KMS-11 (cell line): ENCODE measurements around the gene PMM2.

Experiments used
- H2AFZ ChIP-seq: fragments of 200-600 bp; sonication (generic); 2 replicates; pipeline ENCODE4 v1.6.1; 2016; ENCODE audit warnings: antibody characterized with exemption, mixed run types, low read depth
- H3K27ac ChIP-seq: fragments of 200-600 bp; sonication (generic); 2 replicates; pipeline ENCODE4 v1.6.1; 2016; ENCODE audit warnings: mild to moderate bottlenecking, mixed run types
- H3K27me3 ChIP-seq: fragments of 200-600 bp; sonication (generic); 2 replicates; pipeline ENCODE4 v1.6.1; 2017; ENCODE audit warnings: mild to moderate bottlenecking, low read depth, mixed run types, moderate library complexity; ENCODE audit not compliant: insufficient read depth
- H3K36me3 ChIP-seq: fragments of 200-600 bp; sonication (generic); 2 replicates; pipeline ENCODE4 v1.6.1; 2017; ENCODE audit warnings: mild to moderate bottlenecking, mixed run types; ENCODE audit not compliant: insufficient read depth
- H3K4me1 ChIP-seq: fragments of 200-600 bp; sonication (generic); 2 replicates; pipeline ENCODE4 v1.6.1; 2016; ENCODE audit warnings: mild to moderate bottlenecking, low read depth, mixed run types; ENCODE audit not compliant: poor library complexity, severe bottlenecking
- H3K4me2 ChIP-seq: fragments of 200-600 bp; sonication (generic); 2 replicates; pipeline ENCODE4 v1.7.0; 2016; ENCODE audit warnings: mild to moderate bottlenecking, mixed run types
- H3K4me3 ChIP-seq: fragments of 200-600 bp; sonication (generic); IDR thresholded peaks from 2 replicates; pipeline ENCODE4 v1.6.1; 2017; ENCODE audit warnings: low read depth, low read length, mixed read lengths; ENCODE audit not compliant: insufficient read depth
- H3K79me2 ChIP-seq: fragments of 200-600 bp; sonication (generic); 2 replicates; pipeline ENCODE4 v1.6.1; 2016; ENCODE audit warnings: low read depth, mixed run types; ENCODE audit not compliant: insufficient read depth
- H3K9ac ChIP-seq: fragments of 200-600 bp; sonication (generic); 2 replicates; pipeline ENCODE4 v1.6.1; 2016; ENCODE audit warnings: mild to moderate bottlenecking, mixed run types
- H4K20me1 ChIP-seq: fragments of 200-600 bp; sonication (generic); 2 replicates; pipeline ENCODE4 v1.6.1; 2016; ENCODE audit warnings: mild to moderate bottlenecking, mixed run types; ENCODE audit not compliant: insufficient read depth
- TF ChIP-seq, protein P1 (sequence below): fragments of 200-600 bp; sonication (generic); conservative IDR thresholded peaks from 2 replicates; pipeline ENCODE4 v1.6.1; 2017; ENCODE audit warnings: low read depth, mild to moderate bottlenecking, antibody characterized with exemption, low read length, moderate library complexity, mixed read lengths

PMM2 gene

DNA sequence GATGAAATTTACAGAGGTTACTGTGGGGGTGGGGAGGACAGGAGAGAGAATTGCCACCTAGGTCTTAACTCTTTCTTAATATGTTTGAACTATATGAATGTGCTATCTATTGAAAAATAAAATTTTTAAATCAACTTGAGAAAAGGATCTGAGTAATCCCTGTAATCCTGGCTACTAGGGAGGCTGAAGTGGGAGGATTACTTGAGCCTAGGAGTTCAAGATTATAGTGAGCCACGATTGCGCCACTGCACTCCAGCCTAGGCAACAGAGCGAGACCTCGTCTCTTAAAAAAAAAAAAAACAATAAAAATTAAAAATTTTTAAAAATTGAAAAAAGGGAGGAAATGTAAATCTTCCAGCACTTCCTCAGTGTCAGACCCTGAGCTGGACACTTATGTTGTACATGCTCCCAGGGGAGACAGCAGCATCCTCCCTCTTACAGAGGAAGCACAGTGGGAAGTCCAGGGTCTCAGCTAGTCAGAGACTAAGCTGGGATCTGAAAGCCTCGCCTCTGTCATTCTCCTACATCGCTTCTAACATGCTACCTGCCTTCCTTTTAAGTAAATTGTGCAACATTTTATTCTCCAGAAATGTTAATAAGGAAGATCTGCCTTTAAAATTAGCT is 21.9 kb downstream of the PMM2 start:
- H3K27me3 ChIP-seq: no peaks in the 10 kb centered on the region
- H3K36me3 ChIP-seq: peaks cover 11% of the 10 kb centered on the region; the same call in 1 of the 2 replicates
- H3K4me1 ChIP-seq: peaks cover 24% of the 10 kb centered on the region
- peaks cover 4% of the 10 kb centered on the region; the same call in 1 of the 2 replicates for H3K79me2 ChIP-seq
- H3K4me3 ChIP-seq: no peak overlapping the region
- no peaks in the 10 kb centered on the region for H4K20me1 ChIP-seq
- no peak overlapping the region for H3K4me2 ChIP-seq
- H3K9ac ChIP-seq: no peak overlapping the region
- H3K27ac ChIP-seq: no peak overlapping the region
- TF ChIP-seq, protein P1, sequence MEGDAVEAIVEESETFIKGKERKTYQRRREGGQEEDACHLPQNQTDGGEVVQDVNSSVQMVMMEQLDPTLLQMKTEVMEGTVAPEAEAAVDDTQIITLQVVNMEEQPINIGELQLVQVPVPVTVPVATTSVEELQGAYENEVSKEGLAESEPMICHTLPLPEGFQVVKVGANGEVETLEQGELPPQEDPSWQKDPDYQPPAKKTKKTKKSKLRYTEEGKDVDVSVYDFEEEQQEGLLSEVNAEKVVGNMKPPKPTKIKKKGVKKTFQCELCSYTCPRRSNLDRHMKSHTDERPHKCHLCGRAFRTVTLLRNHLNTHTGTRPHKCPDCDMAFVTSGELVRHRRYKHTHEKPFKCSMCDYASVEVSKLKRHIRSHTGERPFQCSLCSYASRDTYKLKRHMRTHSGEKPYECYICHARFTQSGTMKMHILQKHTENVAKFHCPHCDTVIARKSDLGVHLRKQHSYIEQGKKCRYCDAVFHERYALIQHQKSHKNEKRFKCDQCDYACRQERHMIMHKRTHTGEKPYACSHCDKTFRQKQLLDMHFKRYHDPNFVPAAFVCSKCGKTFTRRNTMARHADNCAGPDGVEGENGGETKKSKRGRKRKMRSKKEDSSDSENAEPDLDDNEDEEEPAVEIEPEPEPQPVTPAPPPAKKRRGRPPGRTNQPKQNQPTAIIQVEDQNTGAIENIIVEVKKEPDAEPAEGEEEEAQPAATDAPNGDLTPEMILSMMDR: no peak
- H2AFZ ChIP-seq: no peak overlapping the region

DNA sequence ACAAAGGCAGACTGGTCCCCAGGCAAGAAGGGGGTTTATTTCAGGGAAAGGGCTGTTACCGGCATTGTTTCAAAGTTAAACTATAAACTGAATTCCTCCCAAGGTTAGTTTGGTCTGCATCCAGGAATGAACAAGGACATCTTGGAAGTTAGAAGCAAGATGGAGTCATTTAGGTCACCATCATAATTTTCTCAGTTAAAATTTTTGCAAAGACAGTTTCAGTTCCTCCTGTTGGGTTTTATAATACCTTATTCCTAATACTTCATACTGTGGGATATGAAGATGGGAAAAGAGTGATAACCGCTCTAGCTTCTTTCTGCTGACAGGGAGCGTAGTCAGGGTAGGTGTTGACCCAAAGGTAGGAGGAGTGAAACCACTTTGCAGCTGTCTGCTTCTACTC is 24.8 kb downstream of the PMM2 start:
- Histone ChIP-seq H3K36me3 (no peaks in the 10 kb centered on the region; the same call in 1 of the 2 replicates), H3K79me2 (no peaks in the 10 kb centered on the region)

DNA sequence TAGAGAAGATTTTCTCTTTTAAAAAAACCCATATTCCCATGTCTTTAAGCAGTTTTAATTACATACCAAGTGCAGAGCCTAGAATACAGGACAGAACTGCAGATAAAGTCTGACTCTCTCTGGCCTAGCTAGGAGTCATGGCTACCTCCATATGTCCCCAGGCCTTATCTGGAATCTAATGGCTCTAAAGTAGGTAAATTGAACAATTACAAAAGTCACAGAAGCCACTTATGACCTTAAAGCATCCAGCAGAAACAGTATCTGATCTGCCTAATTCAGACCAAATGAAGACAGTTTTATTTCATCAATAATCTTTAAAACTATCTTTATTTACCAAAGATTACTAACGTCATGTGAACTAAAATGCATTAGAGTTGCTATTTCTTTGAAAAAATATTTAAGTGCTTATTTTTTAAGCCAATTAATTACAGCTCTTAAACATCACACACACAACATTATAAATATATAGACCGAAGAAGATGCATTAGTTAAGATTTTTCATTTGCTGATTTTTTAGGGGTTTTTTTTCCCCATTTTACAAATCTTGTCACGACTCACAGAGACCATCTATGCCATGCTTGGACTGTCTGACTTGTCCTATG is 28.7 kb downstream of the PMM2 start:
- H3K79me2 ChIP-seq: peaks cover 14% of the 10 kb centered on the region; the same call in 1 of the 2 replicates
- H3K9ac ChIP-seq: no peak overlapping the region

More for the DNA sequence above, 24.8 kb downstream of the PMM2 start:
- no peak overlapping the region for H3K27ac ChIP-seq
- no peaks in the 10 kb centered on the region for H3K27me3 ChIP-seq
- H3K9ac ChIP-seq: no peak overlapping the region
- no peak overlapping the region for H2AFZ ChIP-seq
- no peaks in the 10 kb centered on the region for H4K20me1 ChIP-seq
- H3K4me1 ChIP-seq: peaks cover 2% of the 10 kb centered on the region
- no peak overlapping the region for H3K4me2 ChIP-seq
- H3K4me3 ChIP-seq: no peak overlapping the region
- TF ChIP-seq, protein P1: no peak

DNA sequence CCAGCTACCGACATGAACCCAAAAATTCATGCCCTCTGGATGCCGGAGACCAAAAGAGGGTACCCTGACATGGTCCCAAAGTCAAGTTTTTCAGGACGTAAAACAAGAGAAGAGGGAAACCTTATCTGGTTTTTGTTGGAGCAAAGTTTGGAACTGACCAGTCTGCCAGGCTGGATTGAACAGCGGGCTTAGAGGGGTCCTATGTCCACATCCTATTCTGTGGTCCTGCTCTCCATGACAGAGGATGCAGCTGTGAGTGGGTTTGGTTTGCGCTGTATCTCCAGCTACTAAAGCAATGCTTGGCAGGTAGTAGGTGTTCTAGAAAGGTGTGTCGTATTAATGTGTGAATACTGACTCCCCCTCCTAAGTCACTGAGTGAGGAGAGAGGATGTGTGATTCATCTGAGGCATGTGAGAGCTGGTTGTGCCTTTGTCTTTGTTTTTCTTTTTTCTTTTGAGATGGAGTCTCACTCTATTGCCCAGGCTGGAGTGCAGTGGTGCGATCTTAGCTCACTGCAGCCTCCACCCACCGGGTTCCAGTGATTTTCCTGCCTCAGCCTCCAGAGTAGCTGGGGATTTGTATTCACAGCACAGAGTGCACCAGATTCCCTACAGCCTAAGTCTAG is 31.0 kb downstream of the PMM2 start:
- H3K4me2 ChIP-seq: no peak overlapping the region
- H3K4me1 ChIP-seq: no peaks in the 10 kb centered on the region
- H3K27me3 ChIP-seq: no peaks in the 10 kb centered on the region
- TF ChIP-seq, protein P1: no peak
- peaks cover 24% of the 10 kb centered on the region; the same call in 1 of the 2 replicates for H3K79me2 ChIP-seq
- no peak overlapping the region for H3K4me3 ChIP-seq
- no peak overlapping the region for H2AFZ ChIP-seq
- no peak overlapping the region for H3K9ac ChIP-seq
- H3K36me3 ChIP-seq: peaks cover 10% of the 10 kb centered on the region; the same call in 1 of the 2 replicates
- H4K20me1 ChIP-seq: no peaks in the 10 kb centered on the region
- no peak overlapping the region for H3K27ac ChIP-seq

More for the DNA sequence above, 28.7 kb downstream of the PMM2 start:
- H3K27ac ChIP-seq: no peak overlapping the region
- H3K4me3 ChIP-seq: no peak overlapping the region
- H4K20me1 ChIP-seq: no peaks in the 10 kb centered on the region
- no peak overlapping the region for H3K4me2 ChIP-seq
- peaks cover 4% of the 10 kb centered on the region; the same call in 1 of the 2 replicates for H3K36me3 ChIP-seq
- no peak overlapping the region for H2AFZ ChIP-seq
- no peaks in the 10 kb centered on the region for H3K27me3 ChIP-seq
- TF ChIP-seq, protein P1: no peak
- no peaks in the 10 kb centered on the region for H3K4me1 ChIP-seq
